ENCODE measurements around the gene PPFIA3. TPM values are rescaled to one million over a fixed set of nuclear protein-coding genes. Genes with fewer than 3 reads are reported as not detected.
"Not testable (repeated sequence)": the region's sequence is repeated elsewhere in the genome, so short reads cannot be mapped to it uniquely, and the experiment has no call there.

The PPFIA3 gene
- total and polyA plus RNA-seq, 9 donors: 0.55 to 6.1 (median 3.2) TPM

GRCh38 chr19:49126575-49126974 lies 7.2 kb downstream of the PPFIA3 start:
- peaks cover 4% of the 10 kb centered on the region for H3K4me1 ChIP-seq (ENCODE audit: insufficient read depth)
- no peaks in the 10 kb centered on the region for H3K36me3 ChIP-seq
- H3K4me3 ChIP-seq: no peak overlapping the region
- H3K9me3 ChIP-seq: no peaks in the 10 kb centered on the region
- no peak overlapping the region for H3K27ac ChIP-seq
- intact Hi-C loops (cut with DNase I): no loop called here
- WGBS, 3 donors: 74 to 84% (median 81%) methylated on average over 4 of the region's 4 CpGs
- TF ChIP-seq POLR2A (IDR thresholded peaks at IDR 0.05) (no peak), CTCF (IDR thresholded peaks at IDR 0.05) (no peak), EP300 (IDR thresholded peaks at IDR 0.05) (no peak)
- no peaks in the 10 kb centered on the region for H3K27me3 ChIP-seq
- no peak for DNase-seq

GRCh38 chr19:49127225-49127624 lies 7.9 kb downstream of the PPFIA3 start:
- H3K36me3 ChIP-seq; DNase-seq; intact Hi-C loops (cut with DNase I); H3K27ac ChIP-seq; H3K27me3 ChIP-seq; H3K4me3 ChIP-seq; H3K9me3 ChIP-seq; H3K4me1 ChIP-seq (ENCODE audit: insufficient read depth): not testable (repeated sequence)
- 91 to 96% (median 92%) methylated on average over 12 of the region's 12 CpGs for whole genome bisulfite sequencing, 3 donors

- Histone ChIP-seq H3K9me3 (no peaks in the 10 kb centered on the region), H3K27ac (no peak overlapping the region), H3K4me3 (peak overlapping the region; percentile 32), H3K36me3 (no peaks in the 10 kb centered on the region), H3K27me3 (no peaks in the 10 kb centered on the region), H3K4me1 (ENCODE audit: insufficient read depth) (peaks cover 4% of the 10 kb centered on the region)
- TF ChIP-seq EP300 (IDR thresholded peaks at IDR 0.05) (no peak), CTCF (IDR thresholded peaks at IDR 0.05) (peak in 1 of 3 donors; percentile 43)
- WGBS, 3 donors: 3 to 4% (median 4%) methylated on average over 63 of the region's 63 CpGs
- intact Hi-C loops (cut with DNase I): no loop called here
- DNase-seq: peak; percentile 95 to 97 (median 96)
Observed at GRCh38 chr19:49127674-49128544, 8.6 kb downstream of the PPFIA3 start.

- peaks cover 9% of the 10 kb centered on the region for H3K4me1 ChIP-seq (ENCODE audit: insufficient read depth)
- H3K36me3 ChIP-seq: no peaks in the 10 kb centered on the region
- no peak overlapping the region for H3K4me3 ChIP-seq
- no peaks in the 10 kb centered on the region for H3K9me3 ChIP-seq
- H3K27me3 ChIP-seq: no peaks in the 10 kb centered on the region
- DNase-seq: no peak
- intact Hi-C loops (cut with DNase I): no loop called here
- H3K27ac ChIP-seq: no peak overlapping the region
- 35 to 45% (median 43%) methylated on average over 15 of the region's 15 CpGs for WGBS, 3 donors
- TF ChIP-seq POLR2A (IDR thresholded peaks at IDR 0.05): no peak
- TF ChIP-seq EP300 (IDR thresholded peaks at IDR 0.05): no peak
- no peak for TF ChIP-seq CTCF (IDR thresholded peaks at IDR 0.05)
Observed at GRCh38 chr19:49128545-49129237, 9.3 kb downstream of the PPFIA3 start.

- Histone ChIP-seq H3K9me3 (no peaks in the 10 kb centered on the region), H3K27me3 (no peaks in the 10 kb centered on the region), H3K36me3 (no peaks in the 10 kb centered on the region), H3K4me1 (ENCODE audit: insufficient read depth) (peaks cover 9% of the 10 kb centered on the region), H3K4me3 (no peak overlapping the region), H3K27ac (no peak overlapping the region)
- intact Hi-C loops (cut with DNase I): no loop called here
- 32 to 61% (median 34%) methylated on average over 16 of the region's 16 CpGs for WGBS, 3 donors
- no peak for TF ChIP-seq POLR2A (IDR thresholded peaks at IDR 0.05)
- no peak for TF ChIP-seq EP300 (IDR thresholded peaks at IDR 0.05)
- no peak for TF ChIP-seq CTCF (IDR thresholded peaks at IDR 0.05)
- no peak for DNase-seq
Observed at GRCh38 chr19:49129238-49129583, 9.9 kb downstream of the PPFIA3 start.
